UCSD-AML1 (cell line): Measurements from ENCODE around the gene BNC2.

Experiments used
- DNase-seq: peaks from one replicate; lab custom pipeline; 2025; ENCODE audit not compliant: unreplicated experiment; lab: John Stamatoyannopoulos, UW

Gene BNC2

GRCh38 chr9:16611001-16611400 lies 259.5 kb downstream of the BNC2 start:
- no peak for DNase-seq

GRCh38 chr9:16610538-16610937 lies 259.9 kb downstream of the BNC2 start:
- no peak for DNase-seq

- DNase-seq: no peak
Observed at GRCh38 chr9:16608906-16609305, 261.6 kb downstream of the BNC2 start.

GRCh38 chr9:16602494-16602893 lies 268.0 kb downstream of the BNC2 start:
- peak; percentile 40 for DNase-seq

- DNase-seq: no peak
Observed at GRCh38 chr9:16601991-16602390, 268.5 kb downstream of the BNC2 start.

GRCh38 chr9:16598316-16598715 lies 272.2 kb downstream of the BNC2 start:
- no peak for DNase-seq

GRCh38 chr9:16597136-16597535 lies 273.3 kb downstream of the BNC2 start:
- DNase-seq: no peak

GRCh38 chr9:16595227-16595626 lies 275.2 kb downstream of the BNC2 start:
- no peak for DNase-seq

GRCh38 chr9:16594787-16595186 lies 275.7 kb downstream of the BNC2 start:
- no peak for DNase-seq

GRCh38 chr9:16593746-16594145 lies 276.7 kb downstream of the BNC2 start:
- DNase-seq: no peak

- DNase-seq: no peak
Observed at GRCh38 chr9:16591092-16591491, 279.4 kb downstream of the BNC2 start.

GRCh38 chr9:16585591-16585990 lies 284.9 kb downstream of the BNC2 start:
- DNase-seq: no peak

- DNase-seq: no peak
Observed at GRCh38 chr9:16579872-16580432, 290.5 kb downstream of the BNC2 start.

GRCh38 chr9:16575986-16576245 lies 294.6 kb downstream of the BNC2 start:
- no peak for DNase-seq

GRCh38 chr9:16575142-16575985 lies 295.1 kb downstream of the BNC2 start:
- peak; percentile 12 for DNase-seq

- no peak for DNase-seq
Observed at GRCh38 chr9:16572005-16572734, 298.3 kb downstream of the BNC2 start.

GRCh38 chr9:16571127-16571802 lies 299.2 kb downstream of the BNC2 start:
- no peak for DNase-seq

GRCh38 chr9:16563446-16563845 lies 307.0 kb downstream of the BNC2 start:
- no peak for DNase-seq

GRCh38 chr9:16561121-16561520 lies 309.3 kb downstream of the BNC2 start:
- DNase-seq: no peak

- no peak for DNase-seq
Observed at GRCh38 chr9:16559418-16560188, 310.9 kb downstream of the BNC2 start.

GRCh38 chr9:16555802-16556201 lies 314.7 kb downstream of the BNC2 start:
- DNase-seq: no peak
